GM18519 (cell line): ENCODE results near the gene ATG16L2.

Experiments
- ATAC-seq: cut with Tn5 transposase; IDR thresholded peaks from one replicate; pipeline ENCODE4 v1.9.1; 2021; ENCODE audit warnings: mild to moderate bottlenecking, moderate library complexity; ENCODE audit not compliant: unreplicated experiment, low FRiP score

ATG16L2 gene

GRCh38 chr11:72876147-72876546 is 61.9 kb downstream of the ATG16L2 start:
- ATAC-seq: no peak
